GM23338 (cell line): ENCODE results near the gene NKX2-3.

Experiments used
- CREB1 ChIP-seq: fragments of 250-450 bp; sonication (Bioruptor Pico); IDR thresholded peaks from 2 replicates; pipeline ENCODE4 v1.5.0; 2020; ENCODE audit warnings: low read depth, mild to moderate bottlenecking, moderate library complexity
- CTCF ChIP-seq, 2 experiments: fragments of 200-600 bp in 1 of 2; sonication (generic) in 1 of 2; conservative IDR thresholded peaks; 2 replicates each; pipeline versions ENCODE4 v1.5.1 to v1.6.1; 2016 to 2017; ENCODE audit warnings: antibody characterized with exemption in 2 of 2, low read depth in 2 of 2, mild to moderate bottlenecking in 2 of 2, moderate library complexity in 1 of 2
- ETS1 ChIP-seq: IDR thresholded peaks from 2 replicates; pipeline ENCODE4 v1.6.1; 2016; ENCODE audit warnings: antibody characterized with exemption
- EZH2 ChIP-seq: fragments of 200-600 bp; sonication (generic); IDR thresholded peaks from one replicate; pipeline ENCODE4 v1.8.0; 2017; ENCODE audit warnings: antibody characterized with exemption, mild to moderate bottlenecking, low read depth; ENCODE audit not compliant: unreplicated experiment
- EZH2phosphoT487 ChIP-seq: fragments of 200-600 bp; sonication (generic); IDR thresholded peaks from one replicate; pipeline ENCODE4 v1.8.1; 2018; ENCODE audit warnings: antibody characterized with exemption; ENCODE audit not compliant: unreplicated experiment
- JUNB ChIP-seq: IDR thresholded peaks from one replicate; pipeline ENCODE4 v1.6.1; 2016; ENCODE audit warnings: antibody characterized with exemption; ENCODE audit not compliant: unreplicated experiment
- NANOG ChIP-seq: IDR thresholded peaks from 2 replicates; pipeline ENCODE4 v1.6.1; 2016; ENCODE audit warnings: antibody characterized with exemption, borderline replicate concordance
- POLR2AphosphoS5 ChIP-seq: IDR thresholded peaks from 2 replicates; pipeline ENCODE4 v1.6.1; 2016; ENCODE audit warnings: antibody characterized with exemption, low read depth
- REST ChIP-seq: IDR thresholded peaks from one replicate; pipeline ENCODE4 v1.6.1; 2018; ENCODE audit warnings: antibody characterized with exemption; ENCODE audit not compliant: unreplicated experiment
- STAT1 ChIP-seq: IDR thresholded peaks from one replicate; pipeline ENCODE4 v1.6.1; 2016; ENCODE audit warnings: antibody characterized with exemption; ENCODE audit not compliant: unreplicated experiment
- ZNF114 ChIP-seq: fragments of 250-450 bp; sonication (Bioruptor Pico); IDR thresholded peaks from 2 replicates; pipeline ENCODE4 v1.5.0; 2020; ENCODE audit warnings: mild to moderate bottlenecking, moderate library complexity
- ZNF331 ChIP-seq: fragments of 250-450 bp; sonication (Bioruptor Pico); IDR thresholded peaks from 2 replicates; pipeline ENCODE4 v1.5.0; 2020; ENCODE audit warnings: low read depth, mild to moderate bottlenecking, moderate library complexity

GRCh38 chr10:99484626-99485581, 47.8 kb upstream of the NKX2-3 start:
- TF ChIP-seq CREB1 (CRISPR knock-in tag) = no peak
- peak; percentile 74 to 77 for TF ChIP-seq CTCF (conservative IDR thresholded peaks at IDR 0.05; ENCODE audit: low read depth in 2 of 2)
- TF ChIP-seq REST = no peak
- no peak for TF ChIP-seq EZH2
- TF ChIP-seq NANOG = no peak
- no peak for TF ChIP-seq EZH2phosphoT487
- no peak for TF ChIP-seq ZNF331 (CRISPR knock-in tag)
- no peak for TF ChIP-seq POLR2AphosphoS5
- no peak for TF ChIP-seq ETS1
- TF ChIP-seq JUNB = no peak
- no peak for TF ChIP-seq ZNF114 (CRISPR knock-in tag)
- TF ChIP-seq STAT1 = no peak
